Suppressor macrophage treated with lipopolysaccharide for 1 hour (primary cell): Measurements from ENCODE around the gene SMARCC1.

Experiments
- DNase-seq, 3 donors: peaks; one replicate each; pipeline ENCODE4 v3.0.0-alpha.2; 2020 to 2022

SMARCC1 gene

GRCh38 chr3:47581835-47582234 lies 199.9 kb downstream of the SMARCC1 start:
- no peak for DNase-seq

GRCh38 chr3:47581422-47581821 lies 200.3 kb downstream of the SMARCC1 start:
- DNase-seq = no peak

GRCh38 chr3:47580481-47580880 lies 201.2 kb downstream of the SMARCC1 start:
- DNase-seq = peak; percentile 19 to 48 (median 40)

- DNase-seq = no peak
Observed at GRCh38 chr3:47579875-47580274, 201.8 kb downstream of the SMARCC1 start.

- peak in 2 of 3 donors; percentile 52 to 75 for DNase-seq
Observed at GRCh38 chr3:47578691-47579632, 202.7 kb downstream of the SMARCC1 start, which contains the start of gene CSPG5. TSS of gene CSPG5 (minus strand) at chr3:47578865. CDS start at chr3:47578693, 172 bp downstream.

- peak; percentile 36 to 69 (median 52) for DNase-seq
Observed at GRCh38 chr3:47578119-47578632, 203.5 kb downstream of the SMARCC1 start.

GRCh38 chr3:47577583-47578118 lies 204.0 kb downstream of the SMARCC1 start:
- DNase-seq = peak; percentile 32 to 57 (median 38)

- DNase-seq = no peak
Observed at GRCh38 chr3:47573190-47574172, 208.2 kb downstream of the SMARCC1 start.

- no peak for DNase-seq
Observed at GRCh38 chr3:47571391-47572175, 210.1 kb downstream of the SMARCC1 start.

- no peak for DNase-seq
Observed at GRCh38 chr3:47568901-47569300, 212.8 kb downstream of the SMARCC1 start.

- DNase-seq = no peak
Observed at GRCh38 chr3:47567149-47567548, 214.5 kb downstream of the SMARCC1 start.

- no peak for DNase-seq
Observed at GRCh38 chr3:47566667-47567066, 215.0 kb downstream of the SMARCC1 start.

GRCh38 chr3:47565734-47566550 lies 215.8 kb downstream of the SMARCC1 start:
- DNase-seq = no peak

- no peak for DNase-seq
Observed at GRCh38 chr3:47556351-47556750, 225.3 kb downstream of the SMARCC1 start.

GRCh38 chr3:47554335-47554734 lies 227.4 kb downstream of the SMARCC1 start:
- DNase-seq = no peak

- no peak for DNase-seq
Observed at GRCh38 chr3:47553407-47553806, 228.3 kb downstream of the SMARCC1 start.

GRCh38 chr3:47542471-47543173 lies 239.1 kb downstream of the SMARCC1 start:
- peak; percentile 13 to 25 (median 24) for DNase-seq

- no peak for DNase-seq
Observed at GRCh38 chr3:47541583-47542108, 240.0 kb downstream of the SMARCC1 start.

- no peak for DNase-seq
Observed at GRCh38 chr3:47540281-47540680, 241.4 kb downstream of the SMARCC1 start.

- no peak for DNase-seq
Observed at GRCh38 chr3:47536967-47537366, 244.7 kb downstream of the SMARCC1 start.
